ENCODE measurements around the gene SOHLH1. TPM values are rescaled to one million over a fixed set of nuclear protein-coding genes. Genes with fewer than 3 reads are reported as not detected.

The SOHLH1 gene
- polyA plus RNA-seq, 1 experiment = not detected

DNA sequence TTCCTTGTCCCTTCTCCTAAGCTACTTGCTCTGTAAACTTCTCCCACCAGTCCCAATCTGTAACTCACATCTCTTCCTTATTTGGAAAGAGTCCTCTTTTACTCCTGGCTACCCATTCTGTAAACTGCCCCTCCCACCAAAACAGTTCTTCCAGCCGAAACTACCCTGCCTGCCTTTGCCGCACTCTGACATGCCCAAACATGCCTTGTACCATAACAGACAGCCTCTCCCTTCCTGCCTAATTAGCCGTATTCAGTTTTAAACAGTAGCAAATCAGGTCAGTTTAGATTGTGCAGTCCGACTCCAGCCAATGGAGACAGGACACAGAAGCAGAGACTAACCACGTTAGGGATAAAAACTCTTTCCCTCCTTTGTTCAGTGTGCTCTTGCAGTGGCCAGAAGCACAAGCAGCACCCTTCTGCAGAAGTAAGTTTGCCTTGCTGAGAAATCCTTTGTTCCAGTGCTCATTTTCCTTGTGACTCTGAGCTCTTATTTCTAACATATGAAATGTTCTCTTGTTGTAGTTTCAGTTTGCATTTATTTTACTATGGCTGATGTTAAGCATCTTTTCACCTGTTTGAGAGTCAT lies 54.6 kb downstream of the SOHLH1 start:
- TF ChIP-seq, protein P1, sequence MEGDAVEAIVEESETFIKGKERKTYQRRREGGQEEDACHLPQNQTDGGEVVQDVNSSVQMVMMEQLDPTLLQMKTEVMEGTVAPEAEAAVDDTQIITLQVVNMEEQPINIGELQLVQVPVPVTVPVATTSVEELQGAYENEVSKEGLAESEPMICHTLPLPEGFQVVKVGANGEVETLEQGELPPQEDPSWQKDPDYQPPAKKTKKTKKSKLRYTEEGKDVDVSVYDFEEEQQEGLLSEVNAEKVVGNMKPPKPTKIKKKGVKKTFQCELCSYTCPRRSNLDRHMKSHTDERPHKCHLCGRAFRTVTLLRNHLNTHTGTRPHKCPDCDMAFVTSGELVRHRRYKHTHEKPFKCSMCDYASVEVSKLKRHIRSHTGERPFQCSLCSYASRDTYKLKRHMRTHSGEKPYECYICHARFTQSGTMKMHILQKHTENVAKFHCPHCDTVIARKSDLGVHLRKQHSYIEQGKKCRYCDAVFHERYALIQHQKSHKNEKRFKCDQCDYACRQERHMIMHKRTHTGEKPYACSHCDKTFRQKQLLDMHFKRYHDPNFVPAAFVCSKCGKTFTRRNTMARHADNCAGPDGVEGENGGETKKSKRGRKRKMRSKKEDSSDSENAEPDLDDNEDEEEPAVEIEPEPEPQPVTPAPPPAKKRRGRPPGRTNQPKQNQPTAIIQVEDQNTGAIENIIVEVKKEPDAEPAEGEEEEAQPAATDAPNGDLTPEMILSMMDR (IDR thresholded peaks at IDR 0.05; ENCODE audit: low read depth, low read length) = no peak
- no peak for DNase-seq (ENCODE audit: low read depth, low spot score)
- Histone ChIP-seq H3K9me3 (ENCODE audit: control insufficient read depth, insufficient read depth, low read length) (peaks cover 18% of the 10 kb centered on the region), H3K4me3 (ENCODE audit: low read depth, low read length) (no peak overlapping the region), H3K27ac (ENCODE audit: low read depth, low read length) (no peak overlapping the region), H3K27me3 (ENCODE audit: control insufficient read depth, insufficient read depth, low read length) (peaks cover 2% of the 10 kb centered on the region)
- ChIA-PET POLR2A (no interaction called here), CTCF (no interaction called here)

Other genes with a start within 250 kb of the SOHLH1 start
- gene PPP1R26, start 219.7 kb downstream of the SOHLH1 start, polyA plus RNA-seq (2011; rRNA removed) = 3.2 and 3.3 TPM in 2 replicates
- gene MRPS2, start 198.8 kb downstream of the SOHLH1 start, polyA plus RNA-seq (2011; rRNA removed) = 39.9 and 53.4 TPM in 2 replicates
- not detected in 2 replicates for gene LCN1, start 178.0 kb downstream of the SOHLH1 start, polyA plus RNA-seq (2011; rRNA removed)
- gene OBP2A, start 153.4 kb downstream of the SOHLH1 start, polyA plus RNA-seq (2011; rRNA removed) = not detected in 2 replicates
- gene PAEP, start 137.7 kb downstream of the SOHLH1 start, polyA plus RNA-seq (2011; rRNA removed) = not detected in 2 replicates
- gene GLT6D1, start 59.9 kb downstream of the SOHLH1 start, polyA plus RNA-seq (2011; rRNA removed) = not detected in 2 replicates
- gene LCN9, start 36.2 kb downstream of the SOHLH1 start, polyA plus RNA-seq (2011; rRNA removed) = not detected in 2 replicates
- not detected in 2 replicates for gene KCNT1, start 2.7 kb upstream of the SOHLH1 start, polyA plus RNA-seq (2011; rRNA removed)
- 7.8 and 9.5 TPM in 2 replicates for gene CAMSAP1, start 208.1 kb upstream of the SOHLH1 start, polyA plus RNA-seq (2011; rRNA removed)